Measurements from ENCODE around the gene EHMT2. TPM values are rescaled to one million over a fixed set of nuclear protein-coding genes. Genes with fewer than 3 reads are reported as not detected.
A peak's percentile ranks its signal among the peaks of the same experiment; 100 is the strongest.

Gene EHMT2
- total RNA-seq, 2 donors from 2014 or later = 113 to 121 TPM

DNA sequence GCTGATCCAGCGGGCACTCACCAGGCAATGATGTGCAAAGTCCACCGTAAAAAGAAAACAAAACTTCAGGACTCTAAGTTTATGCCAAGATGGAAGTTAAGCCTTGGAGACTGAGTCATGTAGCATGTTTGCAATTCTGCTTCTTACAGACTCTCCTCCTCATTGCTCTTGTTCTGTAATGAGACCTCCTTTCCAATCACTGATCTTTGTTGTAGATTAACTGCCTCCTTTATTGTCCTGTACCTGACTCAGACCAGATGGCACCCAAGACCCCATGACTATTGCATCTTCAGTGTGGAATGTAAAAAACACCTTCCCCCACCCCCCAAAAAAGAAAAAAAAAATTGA, 46.0 kb downstream of the EHMT2 start:
- WGBS, 2 experiments (ENCODE audit: insufficient coverage in 1 of 2, insufficient read length in 1 of 2) = 99 to 100% methylated on average over 2 of the region's 2 CpGs
- peaks cover 15% of the 10 kb centered on the region for H3K36me3 Mint-ChIP-seq (ENCODE audit: low read depth)
- TF ChIP-seq, protein P1, sequence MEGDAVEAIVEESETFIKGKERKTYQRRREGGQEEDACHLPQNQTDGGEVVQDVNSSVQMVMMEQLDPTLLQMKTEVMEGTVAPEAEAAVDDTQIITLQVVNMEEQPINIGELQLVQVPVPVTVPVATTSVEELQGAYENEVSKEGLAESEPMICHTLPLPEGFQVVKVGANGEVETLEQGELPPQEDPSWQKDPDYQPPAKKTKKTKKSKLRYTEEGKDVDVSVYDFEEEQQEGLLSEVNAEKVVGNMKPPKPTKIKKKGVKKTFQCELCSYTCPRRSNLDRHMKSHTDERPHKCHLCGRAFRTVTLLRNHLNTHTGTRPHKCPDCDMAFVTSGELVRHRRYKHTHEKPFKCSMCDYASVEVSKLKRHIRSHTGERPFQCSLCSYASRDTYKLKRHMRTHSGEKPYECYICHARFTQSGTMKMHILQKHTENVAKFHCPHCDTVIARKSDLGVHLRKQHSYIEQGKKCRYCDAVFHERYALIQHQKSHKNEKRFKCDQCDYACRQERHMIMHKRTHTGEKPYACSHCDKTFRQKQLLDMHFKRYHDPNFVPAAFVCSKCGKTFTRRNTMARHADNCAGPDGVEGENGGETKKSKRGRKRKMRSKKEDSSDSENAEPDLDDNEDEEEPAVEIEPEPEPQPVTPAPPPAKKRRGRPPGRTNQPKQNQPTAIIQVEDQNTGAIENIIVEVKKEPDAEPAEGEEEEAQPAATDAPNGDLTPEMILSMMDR (conservative IDR thresholded peaks at IDR 0.05) = no peak
- H3K36me3 ChIP-seq (ENCODE audit: control insufficient read depth, insufficient read depth, low read length) = peaks cover 4% of the 10 kb centered on the region
- no peak overlapping the region for H3K9ac ChIP-seq (ENCODE audit: extremely low read depth, low read length, poor library complexity, severe bottlenecking)
- H3K4me3 ChIP-seq (ENCODE audit: low read length) = no peak overlapping the region
- H3K4me1 Mint-ChIP-seq = peaks cover 7% of the 10 kb centered on the region
- peak overlapping the region; percentile 67 for H3K27ac Mint-ChIP-seq
- H3K27ac ChIP-seq (ENCODE audit: low read depth, low read length) = no peak overlapping the region
- peaks cover 6% of the 10 kb centered on the region for H3K27me3 Mint-ChIP-seq (ENCODE audit: insufficient read depth)
- peaks cover 9% of the 10 kb centered on the region for H3K9me3 ChIP-seq (ENCODE audit: control insufficient read depth, low read length)
- no peak for DNase-seq
- peaks cover 24% of the 10 kb centered on the region for H3K9me3 Mint-ChIP-seq
- peaks cover 3% of the 10 kb centered on the region for H3K4me1 ChIP-seq (ENCODE audit: control insufficient read depth, insufficient read depth, low read length)
- H3K27me3 ChIP-seq (ENCODE audit: control insufficient read depth, insufficient read depth, low read length, poor library complexity, severe bottlenecking) = no peaks in the 10 kb centered on the region
- peak overlapping the region; percentile 20 for H3K4me3 Mint-ChIP-seq

DNA sequence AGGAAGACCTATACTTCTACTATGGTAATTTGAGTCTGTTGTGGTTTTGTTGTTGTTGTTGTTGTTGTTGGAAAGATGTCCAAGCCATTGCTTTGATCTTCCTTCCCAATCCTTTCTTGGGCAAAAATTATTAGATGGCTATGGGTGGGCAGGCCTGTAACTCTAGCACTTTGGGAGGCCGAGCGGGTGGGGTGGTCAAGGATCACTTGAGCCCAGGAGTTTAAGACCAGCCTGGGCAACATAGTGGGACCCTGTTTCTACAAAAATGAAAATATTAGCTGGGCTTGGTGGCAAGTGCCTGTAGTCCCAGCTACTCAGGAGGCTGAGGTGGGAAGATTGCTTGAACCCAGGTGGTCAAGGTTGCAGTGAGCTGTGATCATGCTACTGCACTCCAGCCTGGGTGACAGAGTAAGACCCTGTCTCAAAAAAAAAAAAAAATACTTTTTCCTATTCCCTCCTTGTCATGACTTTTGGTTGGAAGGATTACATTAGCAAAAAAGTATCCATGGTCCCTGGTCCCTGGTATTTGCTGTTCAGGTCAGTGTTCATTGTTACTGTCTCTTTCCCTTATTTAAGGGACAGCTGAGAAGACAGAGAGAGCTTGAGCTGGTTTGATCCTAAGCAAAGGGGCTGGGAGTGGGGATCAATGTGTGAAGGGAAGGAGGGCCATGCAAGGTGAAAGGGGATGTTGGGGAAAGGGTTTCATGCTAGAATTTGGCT, 46.6 kb downstream of the EHMT2 start:
- Mint-ChIP-seq H3K4me1 (peaks cover 7% of the 10 kb centered on the region), H3K27me3 (ENCODE audit: insufficient read depth) (peaks cover 6% of the 10 kb centered on the region), H3K27ac (peak overlapping the region; percentile 67), H3K9me3 (peaks cover 24% of the 10 kb centered on the region), H3K4me3 (peak overlapping the region; percentile 20), H3K36me3 (ENCODE audit: low read depth) (peaks cover 15% of the 10 kb centered on the region)
- TF ChIP-seq, protein P1 (conservative IDR thresholded peaks at IDR 0.05) = no peak
- WGBS, 2 experiments (ENCODE audit: insufficient coverage in 1 of 2, insufficient read length in 1 of 2) = 95 to 100% methylated on average over 2 of the region's 2 CpGs
- peaks cover 9% of the 10 kb centered on the region for H3K9me3 ChIP-seq (ENCODE audit: control insufficient read depth, low read length)
- H3K36me3 ChIP-seq (ENCODE audit: control insufficient read depth, insufficient read depth, low read length) = peaks cover 4% of the 10 kb centered on the region
- peaks cover 3% of the 10 kb centered on the region for H3K4me1 ChIP-seq (ENCODE audit: control insufficient read depth, insufficient read depth, low read length)
- no peak overlapping the region for H3K27ac ChIP-seq (ENCODE audit: low read depth, low read length)
- H3K4me3 ChIP-seq (ENCODE audit: low read length) = no peak overlapping the region
- no peak for DNase-seq
- no peak overlapping the region for H3K9ac ChIP-seq (ENCODE audit: extremely low read depth, low read length, poor library complexity, severe bottlenecking)
- no peaks in the 10 kb centered on the region for H3K27me3 ChIP-seq (ENCODE audit: control insufficient read depth, insufficient read depth, low read length, poor library complexity, severe bottlenecking)

DNA sequence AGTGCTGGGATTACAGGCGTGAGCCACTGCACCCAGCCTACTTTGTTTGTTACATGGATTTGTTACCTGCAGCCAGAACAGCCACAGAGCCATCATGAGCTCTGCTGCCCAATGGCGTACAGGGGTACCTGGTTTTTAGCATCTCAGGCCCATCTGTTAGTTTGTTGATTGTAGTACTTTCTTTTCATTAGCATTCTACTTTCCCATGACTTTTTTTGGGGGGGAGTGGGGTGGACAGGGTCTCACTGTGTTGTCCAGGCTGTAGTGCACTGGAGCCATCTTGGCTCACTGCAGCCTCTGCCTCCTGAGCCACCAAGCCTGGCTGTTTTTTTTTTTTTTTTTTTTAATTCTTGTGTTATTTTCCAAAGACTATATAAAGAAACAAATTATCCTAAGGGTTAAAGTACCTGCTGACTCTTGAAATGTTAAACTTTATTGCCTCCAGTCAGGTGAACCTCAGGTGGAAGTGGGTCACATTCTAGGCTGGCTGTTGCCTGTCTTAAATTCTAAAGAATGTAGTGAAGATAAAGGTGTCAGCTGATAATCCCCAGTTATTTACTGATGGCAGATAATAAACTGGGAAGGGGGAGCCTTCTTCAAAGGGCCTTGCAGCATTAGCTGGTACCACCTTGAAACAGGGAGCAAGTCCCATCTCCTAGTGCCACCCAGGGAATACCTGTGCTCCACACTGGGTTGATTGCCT, 50.1 kb downstream of the EHMT2 start:
- Histone ChIP-seq H3K9me3 (ENCODE audit: control insufficient read depth, low read length) (no peaks in the 10 kb centered on the region), H3K27ac (ENCODE audit: low read depth, low read length) (no peak overlapping the region), H3K4me3 (ENCODE audit: low read length) (no peak overlapping the region), H3K27me3 (ENCODE audit: control insufficient read depth, insufficient read depth, low read length, poor library complexity, severe bottlenecking) (no peaks in the 10 kb centered on the region), H3K36me3 (ENCODE audit: control insufficient read depth, insufficient read depth, low read length) (no peaks in the 10 kb centered on the region), H3K4me1 (ENCODE audit: control insufficient read depth, insufficient read depth, low read length) (peaks cover 3% of the 10 kb centered on the region), H3K9ac (ENCODE audit: extremely low read depth, low read length, poor library complexity, severe bottlenecking) (no peak overlapping the region)
- Mint-ChIP-seq H3K4me3 (no peak overlapping the region), H3K27ac (no peak overlapping the region), H3K9me3 (peaks cover 4% of the 10 kb centered on the region), H3K4me1 (peaks cover 7% of the 10 kb centered on the region), H3K36me3 (ENCODE audit: low read depth) (peaks cover under 1% of the 10 kb centered on the region), H3K27me3 (ENCODE audit: insufficient read depth) (peaks cover 6% of the 10 kb centered on the region)
- TF ChIP-seq, protein P1 (conservative IDR thresholded peaks at IDR 0.05) = no peak
- 94 to 100% methylated on average over 1 to 2 of the region's 2 CpGs for WGBS, 2 experiments (ENCODE audit: insufficient coverage in 1 of 2, insufficient read length in 1 of 2)
- no peak for DNase-seq

All from endodermal cell (in vitro differentiated cells).